ENCODE results near the gene ANKRD29. TPM values are rescaled to one million over a fixed set of nuclear protein-coding genes. Genes with fewer than 3 reads are reported as not detected.
"Not testable (repeated sequence)": the region's sequence is repeated elsewhere in the genome, so short reads cannot be mapped to it uniquely, and the experiment has no call there.

ANKRD29 gene
- total RNA-seq, 1 experiment from 2014 or later, result 8.9 TPM

DNA sequence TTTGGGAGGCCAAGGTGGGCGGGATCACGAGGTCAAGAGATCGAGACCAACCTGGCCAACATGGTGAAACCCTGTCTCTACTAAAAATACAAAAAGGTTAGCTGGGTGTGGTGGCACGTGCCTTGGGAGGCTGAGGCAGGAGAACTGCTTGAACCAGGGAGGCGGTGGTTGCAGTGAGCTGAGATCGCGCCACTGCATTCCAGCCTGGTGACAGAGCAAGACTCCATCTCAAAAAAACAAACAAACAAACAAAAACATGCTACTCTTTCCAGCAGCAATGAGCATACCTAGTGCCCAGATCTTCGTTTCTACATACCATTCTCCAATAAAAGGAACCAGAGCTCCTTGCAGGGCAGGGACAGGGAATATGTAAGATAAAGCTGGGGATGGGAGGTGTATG, 105.2 kb downstream of the ANKRD29 start:
- not testable (repeated sequence) for DNase-seq (ENCODE audit: low spot score)

DNA sequence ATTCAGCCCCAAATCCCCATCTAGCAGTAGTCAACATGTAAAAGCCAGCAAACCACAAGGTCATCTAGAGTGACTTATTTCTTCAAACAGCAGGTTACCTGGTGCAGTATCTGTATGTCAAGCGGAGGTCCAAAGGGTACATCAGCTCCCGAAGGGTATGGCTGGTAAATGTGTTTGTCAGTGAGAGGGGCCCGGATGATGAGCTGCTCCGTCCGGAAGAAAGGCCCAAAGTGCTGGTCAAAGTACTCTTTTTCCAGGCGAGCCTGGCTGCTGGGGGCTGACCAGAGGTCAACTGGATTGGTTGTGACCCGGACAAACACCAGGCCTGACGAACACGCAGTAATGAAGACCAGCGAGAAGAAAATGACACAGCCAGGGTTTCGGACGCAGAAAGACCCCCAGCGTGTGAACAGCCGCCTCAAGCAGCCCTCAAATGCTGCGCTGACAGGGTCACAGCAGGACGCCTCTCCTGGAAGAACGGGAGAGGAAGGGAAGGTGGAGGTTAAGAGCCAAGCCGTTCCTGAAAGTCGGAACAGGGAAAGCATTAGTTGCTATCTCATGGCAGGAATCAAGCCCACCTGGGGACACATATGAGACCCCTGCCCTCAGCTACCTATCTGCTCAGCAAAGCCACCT, 106.4 kb downstream of the ANKRD29 start:
- DNase-seq (ENCODE audit: low spot score), result no peak

GRCh38 chr18:23553887-23554286, 108.8 kb downstream of the ANKRD29 start:
- DNase-seq (ENCODE audit: low spot score), result no peak

GRCh38 chr18:23552505-23552904, 110.2 kb downstream of the ANKRD29 start:
- DNase-seq (ENCODE audit: low spot score), result no peak

- DNase-seq (ENCODE audit: low spot score), result no peak
Measured at GRCh38 chr18:23551978-23552377, 110.7 kb downstream of the ANKRD29 start.

DNA sequence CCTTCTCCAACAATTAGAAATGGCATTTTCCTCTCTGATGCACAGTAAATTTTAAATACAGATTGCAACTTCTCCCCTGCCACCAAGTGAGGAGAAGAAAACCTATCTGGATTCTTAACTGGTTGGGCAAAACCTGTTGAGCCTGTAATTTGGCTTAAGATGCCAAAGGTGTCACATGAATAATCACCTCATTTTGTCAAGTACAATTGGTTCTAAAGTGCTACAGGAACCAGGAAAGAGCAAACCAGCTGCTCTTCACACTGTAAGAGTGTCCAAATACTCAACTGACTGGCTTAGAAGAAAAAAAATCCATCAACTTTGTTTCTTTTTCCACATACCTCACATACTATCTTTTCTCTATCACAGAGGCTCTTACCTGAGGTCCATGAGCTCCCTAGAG, 111.8 kb downstream of the ANKRD29 start:
- DNase-seq (ENCODE audit: low spot score), result no peak

Other genes with a start within 250 kb of the ANKRD29 start
- gene RIOK3, start 209.6 kb downstream of the ANKRD29 start, total RNA-seq (2014; rRNA removed; shearing (Covaris generic)), result 25.6 and 34.9 TPM in 2 replicates
- gene RMC1, start 159.4 kb downstream of the ANKRD29 start, total RNA-seq (2014; rRNA removed; shearing (Covaris generic)), result 32.1 and 32.6 TPM in 2 replicates
- gene NPC1, start 76.4 kb downstream of the ANKRD29 start, total RNA-seq (2014; rRNA removed; shearing (Covaris generic)), result 32.8 and 34.9 TPM in 2 replicates
- 1.6 and 2.8 TPM in 2 replicates for gene LAMA3, start 26.5 kb upstream of the ANKRD29 start, total RNA-seq (2014; rRNA removed; shearing (Covaris generic))

Data from H4 (cell line).